Left cardiac atrium (tissue), 4 donors: ENCODE results near the gene MTHFD1L. TPM values are rescaled to one million over a fixed set of nuclear protein-coding genes. Genes with fewer than 3 reads are reported as not detected.

Experiments
- ATAC-seq, 2 donors: fragments of 200-7000 bp; cut with Tn5 transposase; one replicate each; pipeline ENCODE4 v1.9.1; 2020; ENCODE audit warnings: mild to moderate bottlenecking in 2 of 2, moderate library complexity in 2 of 2
- DNase-seq: peaks from one replicate; pipeline ENCODE4 v3.0.0-alpha.2; 2020
- intact Hi-C, 2 donors: fragments of 100-400 bp; cut with DNase I; formaldehyde crosslinking; loops; one replicate each; pipeline versions ENCODE4 v1.14.1 to v1.15.1; 2022 to 2023
- total RNA-seq, 2 donors: library from RNA; stranded (reverse); fragmentation: NEBNext Ultra II Directional; extraction: Animal tissue kit (Norgen Biotek cat#: 25700); gene quantifications; one replicate each; pipeline ENCODE4 v1.2.1, GENCODE V29; 2021
- donor health status: DM: no; HTN: yes; CAD: no.
- donor health status: DM: no; HTN: yes; CAD: no; lungs with severe emphysema.
- donor health status: DM: yes; HTN: yes; CAD: no.
- donor health status: Dilated cardiomyopathy.

The MTHFD1L gene
- total RNA-seq, 2 donors from 2014 or later: 4.8 to 19.7 TPM

GRCh38 chr6:151147118-151147832 lies 281.8 kb downstream of the MTHFD1L start:
- DNase-seq: no peak
- peak; percentile 35 to 47 for ATAC-seq
- intact Hi-C loops: no loop called here

DNA sequence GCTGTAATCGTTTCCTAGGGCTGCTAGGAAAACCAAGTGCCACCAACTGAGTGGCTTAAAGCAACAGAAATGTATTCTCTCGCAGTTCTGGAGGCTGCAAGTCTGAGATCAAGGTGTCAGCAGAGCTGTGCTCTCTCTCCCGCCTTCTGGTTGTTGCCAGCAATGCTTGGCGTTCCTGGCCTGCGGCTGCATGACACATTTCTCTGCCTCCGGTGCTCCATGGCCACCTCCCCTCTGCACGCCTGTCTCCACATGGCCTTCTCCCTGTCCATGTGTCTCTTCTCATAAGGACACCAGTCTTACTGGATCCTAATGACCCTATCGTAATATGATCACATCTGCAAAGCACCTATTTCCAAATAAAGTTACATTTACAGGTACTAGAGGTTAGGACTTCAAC lies 282.6 kb downstream of the MTHFD1L start:
- intact Hi-C loops: no loop called here
- ATAC-seq (peak; percentile 64 to 90), DNase-seq (peak; percentile 44)

- DNase-seq (no peak), ATAC-seq (no peak)
- intact Hi-C loops: no loop called here
These were observed 284.3 kb downstream of the MTHFD1L start for GRCh38 chr6:151149793-151150192.
